B cell (primary cell): Measurements from ENCODE around the gene RET.

Experiments used
- EZH2 ChIP-seq: IDR thresholded peaks from 2 replicates; pipeline ENCODE4 v1.6.1; 2012; ENCODE audit warnings: borderline replicate concordance, low read depth, mild to moderate bottlenecking, moderate library complexity, low read length; ENCODE audit not compliant: insufficient read depth, poor library complexity, severe bottlenecking
- TF ChIP-seq, protein P1 (sequence below): fragments of 200-600 bp; IDR thresholded peaks from one replicate; pipeline ENCODE4 v1.8.0; 2022; ENCODE audit warnings: antibody characterized with exemption, mild to moderate bottlenecking

DNA sequence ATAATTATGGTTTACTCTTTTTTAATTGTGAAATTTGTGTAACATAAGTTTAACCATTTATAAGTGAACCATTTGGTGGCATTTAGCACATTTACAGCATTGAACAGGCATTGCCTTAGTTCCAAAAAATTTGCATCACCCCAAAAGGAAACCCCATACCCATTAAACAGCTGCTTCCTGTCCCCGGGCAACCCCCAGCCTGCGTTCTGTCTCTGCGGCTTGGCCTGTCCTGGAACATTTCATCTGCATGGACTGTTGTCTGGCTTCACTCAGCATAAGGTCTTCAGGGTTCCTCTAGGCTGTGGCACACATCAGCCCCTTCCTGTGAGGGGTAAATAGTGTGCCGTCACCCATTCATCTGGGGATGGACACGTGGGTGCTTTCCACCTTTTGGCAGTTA, 6.9 kb downstream of the RET start:
- no peak for TF ChIP-seq EZH2
- TF ChIP-seq, protein P1, sequence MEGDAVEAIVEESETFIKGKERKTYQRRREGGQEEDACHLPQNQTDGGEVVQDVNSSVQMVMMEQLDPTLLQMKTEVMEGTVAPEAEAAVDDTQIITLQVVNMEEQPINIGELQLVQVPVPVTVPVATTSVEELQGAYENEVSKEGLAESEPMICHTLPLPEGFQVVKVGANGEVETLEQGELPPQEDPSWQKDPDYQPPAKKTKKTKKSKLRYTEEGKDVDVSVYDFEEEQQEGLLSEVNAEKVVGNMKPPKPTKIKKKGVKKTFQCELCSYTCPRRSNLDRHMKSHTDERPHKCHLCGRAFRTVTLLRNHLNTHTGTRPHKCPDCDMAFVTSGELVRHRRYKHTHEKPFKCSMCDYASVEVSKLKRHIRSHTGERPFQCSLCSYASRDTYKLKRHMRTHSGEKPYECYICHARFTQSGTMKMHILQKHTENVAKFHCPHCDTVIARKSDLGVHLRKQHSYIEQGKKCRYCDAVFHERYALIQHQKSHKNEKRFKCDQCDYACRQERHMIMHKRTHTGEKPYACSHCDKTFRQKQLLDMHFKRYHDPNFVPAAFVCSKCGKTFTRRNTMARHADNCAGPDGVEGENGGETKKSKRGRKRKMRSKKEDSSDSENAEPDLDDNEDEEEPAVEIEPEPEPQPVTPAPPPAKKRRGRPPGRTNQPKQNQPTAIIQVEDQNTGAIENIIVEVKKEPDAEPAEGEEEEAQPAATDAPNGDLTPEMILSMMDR: no peak
